HCEC 1CT (cell line): ENCODE measurements around the gene LIPG.

Source experiments
- DNase-seq: peaks from one replicate; pipeline ENCODE4 v3.0.0-alpha.2; 2017

Gene LIPG

GRCh38 chr18:49616618-49617328 lies 54.9 kb downstream of the LIPG start:
- DNase-seq: no peak

GRCh38 chr18:49617329-49617695 lies 55.5 kb downstream of the LIPG start:
- no peak for DNase-seq

- no peak for DNase-seq
These were observed 56.0 kb downstream of the LIPG start for GRCh38 chr18:49617865-49618264.

GRCh38 chr18:49618742-49619681 lies 57.2 kb downstream of the LIPG start:
- DNase-seq: no peak

GRCh38 chr18:49619801-49620200 lies 57.9 kb downstream of the LIPG start:
- DNase-seq: no peak

GRCh38 chr18:49621301-49621700 lies 59.4 kb downstream of the LIPG start:
- no peak for DNase-seq

- no peak for DNase-seq
These were observed 60.0 kb downstream of the LIPG start for GRCh38 chr18:49621717-49622351.

GRCh38 chr18:49623571-49623970 lies 61.7 kb downstream of the LIPG start:
- no peak for DNase-seq

- DNase-seq: no peak
These were observed 63.3 kb downstream of the LIPG start for GRCh38 chr18:49625021-49625691.

GRCh38 chr18:49626842-49627467 lies 65.1 kb downstream of the LIPG start:
- no peak for DNase-seq

GRCh38 chr18:49628119-49628518 lies 66.3 kb downstream of the LIPG start:
- DNase-seq: no peak

GRCh38 chr18:49628881-49629795 lies 67.3 kb downstream of the LIPG start:
- no peak for DNase-seq

GRCh38 chr18:49630246-49630699 lies 68.4 kb downstream of the LIPG start:
- DNase-seq: no peak

GRCh38 chr18:49631146-49631866 lies 69.4 kb downstream of the LIPG start:
- no peak for DNase-seq

- no peak for DNase-seq
These were observed 70.7 kb downstream of the LIPG start for GRCh38 chr18:49632588-49632987.

- no peak for DNase-seq
These were observed 76.4 kb downstream of the LIPG start for GRCh38 chr18:49638209-49638785.

- no peak for DNase-seq
These were observed 77.2 kb downstream of the LIPG start for GRCh38 chr18:49638891-49639557.

GRCh38 chr18:49639643-49640391 lies 78.0 kb downstream of the LIPG start:
- DNase-seq: no peak

GRCh38 chr18:49640741-49641140 lies 78.9 kb downstream of the LIPG start:
- no peak for DNase-seq
